Measurements from ENCODE around the gene TSHZ2.

DNA sequence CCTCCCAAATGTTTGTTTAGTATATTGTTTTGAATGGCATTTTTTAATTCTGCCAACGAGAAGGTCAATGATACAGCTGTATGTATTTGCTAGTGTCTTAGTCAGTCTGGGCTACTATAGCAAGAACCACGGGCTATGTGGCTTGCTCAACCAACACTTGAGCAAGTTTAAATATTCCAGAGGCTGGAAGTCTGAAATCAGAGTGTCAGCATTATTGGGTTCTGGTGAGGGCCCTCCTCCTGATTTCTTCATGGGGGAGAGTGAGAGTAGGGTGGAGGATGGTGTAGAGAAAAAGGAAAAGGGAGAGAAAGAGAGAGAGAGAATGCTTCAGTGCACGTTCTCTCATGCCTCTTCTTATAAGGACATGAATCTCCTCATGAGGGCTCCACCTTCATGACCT is 144.6 kb downstream of the TSHZ2 start:
- TF ChIP-seq ZFX (IDR thresholded peaks at IDR 0.05; ENCODE audit: borderline replicate concordance), result no peak
- TF ChIP-seq, protein P1, sequence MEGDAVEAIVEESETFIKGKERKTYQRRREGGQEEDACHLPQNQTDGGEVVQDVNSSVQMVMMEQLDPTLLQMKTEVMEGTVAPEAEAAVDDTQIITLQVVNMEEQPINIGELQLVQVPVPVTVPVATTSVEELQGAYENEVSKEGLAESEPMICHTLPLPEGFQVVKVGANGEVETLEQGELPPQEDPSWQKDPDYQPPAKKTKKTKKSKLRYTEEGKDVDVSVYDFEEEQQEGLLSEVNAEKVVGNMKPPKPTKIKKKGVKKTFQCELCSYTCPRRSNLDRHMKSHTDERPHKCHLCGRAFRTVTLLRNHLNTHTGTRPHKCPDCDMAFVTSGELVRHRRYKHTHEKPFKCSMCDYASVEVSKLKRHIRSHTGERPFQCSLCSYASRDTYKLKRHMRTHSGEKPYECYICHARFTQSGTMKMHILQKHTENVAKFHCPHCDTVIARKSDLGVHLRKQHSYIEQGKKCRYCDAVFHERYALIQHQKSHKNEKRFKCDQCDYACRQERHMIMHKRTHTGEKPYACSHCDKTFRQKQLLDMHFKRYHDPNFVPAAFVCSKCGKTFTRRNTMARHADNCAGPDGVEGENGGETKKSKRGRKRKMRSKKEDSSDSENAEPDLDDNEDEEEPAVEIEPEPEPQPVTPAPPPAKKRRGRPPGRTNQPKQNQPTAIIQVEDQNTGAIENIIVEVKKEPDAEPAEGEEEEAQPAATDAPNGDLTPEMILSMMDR (IDR thresholded peaks at IDR 0.05), result no peak
